Mesodermal cell (in vitro differentiated cells): Measurements from ENCODE around the gene SBDS.

ENCODE experiments used
- H3K27ac ChIP-seq: 2 replicates; pipeline ENCODE4 v1.7.0; 2013; ENCODE audit warnings: mild to moderate bottlenecking, low read depth, low read length, moderate library complexity; ENCODE audit not compliant: severe bottlenecking
- H3K36me3 ChIP-seq: 2 replicates; pipeline ENCODE4 v1.7.1; 2013; ENCODE audit warnings: mild to moderate bottlenecking, low read length, moderate library complexity; ENCODE audit not compliant: control insufficient read depth, insufficient read depth
- H3K4me1 ChIP-seq: one replicate; pipeline ENCODE4 v1.7.1; 2013; ENCODE audit warnings: mild to moderate bottlenecking, low read length; ENCODE audit not compliant: insufficient read depth, control insufficient read depth, poor library complexity, severe bottlenecking
- H3K4me3 ChIP-seq: 2 replicates; pipeline ENCODE4 v1.7.0; 2013; ENCODE audit warnings: low read length, control low read depth, mild to moderate bottlenecking; ENCODE audit not compliant: insufficient read depth, poor library complexity, severe bottlenecking; ENCODE audit errors: extremely low read depth
- H3K9me3 ChIP-seq: 2 replicates; pipeline ENCODE4 v1.7.1; 2013; ENCODE audit warnings: mild to moderate bottlenecking, low read length, moderate library complexity; ENCODE audit not compliant: control insufficient read depth
- WGBS, 2 experiments: methylation state at CpG; one replicate each; pipeline ENCODE4 v1.1.5; 2013; ENCODE audit warnings: missing lambda C conversion rate in 2 of 2; ENCODE audit not compliant: insufficient coverage in 2 of 2; 5-methylcytosine and 5-hydroxymethylcytosine counted together

The SBDS gene

DNA sequence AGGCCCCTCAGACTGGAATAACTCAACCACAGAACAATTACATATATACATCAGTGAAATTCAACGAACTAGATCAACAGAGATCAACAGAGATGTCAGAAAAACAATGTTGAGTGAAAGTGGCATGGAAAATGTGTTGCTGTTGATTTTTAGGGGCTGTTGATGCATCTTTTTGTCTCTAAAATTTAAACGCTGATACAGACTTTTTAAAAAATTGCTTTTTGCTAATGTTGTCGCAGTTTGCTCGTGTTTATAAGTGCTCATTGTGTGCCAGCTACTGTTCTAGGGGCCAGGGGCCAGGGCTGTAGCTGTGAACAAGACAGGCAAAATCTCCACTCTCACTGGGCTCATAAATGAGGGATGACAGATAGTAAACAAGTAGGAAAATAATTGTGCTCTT is 56.1 kb downstream of the SBDS start:
- Histone ChIP-seq H3K36me3 (peaks cover 61% of the 10 kb centered on the region), H3K27ac (no peak overlapping the region), H3K9me3 (no peaks in the 10 kb centered on the region), H3K4me1 (no peaks in the 10 kb centered on the region), H3K4me3 (no peak overlapping the region)
- 93 to 100% methylated on average over 2 to 4 of the region's 4 CpGs for WGBS, 2 experiments

DNA sequence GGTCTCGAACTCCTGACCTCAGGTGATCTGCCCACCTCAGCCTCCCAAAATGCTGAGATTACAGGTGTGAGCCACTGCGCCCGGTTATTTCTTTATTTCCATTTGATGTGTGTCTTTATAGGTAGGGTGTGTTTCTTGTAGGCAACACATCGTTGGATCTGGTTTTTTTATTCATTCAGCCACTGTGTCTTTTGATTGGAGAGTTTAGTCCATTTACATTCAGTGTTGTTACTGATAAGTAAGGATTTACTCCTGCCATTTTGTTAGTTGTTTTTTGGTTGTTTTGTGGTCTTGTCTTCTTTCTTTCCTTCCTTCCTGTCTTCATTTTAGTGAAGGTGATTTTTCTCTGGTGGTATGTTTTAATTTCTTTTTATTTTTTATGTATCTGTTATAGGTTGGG is 57.4 kb downstream of the SBDS start:
- no peak overlapping the region for H3K27ac ChIP-seq
- H3K4me3 ChIP-seq = no peak overlapping the region
- H3K36me3 ChIP-seq = peaks cover 47% of the 10 kb centered on the region
- no peaks in the 10 kb centered on the region for H3K4me1 ChIP-seq
- 94% methylated on average over 3 of the region's 4 CpGs; no CpG with 5 or more reads in 1 of the 2 experiments for WGBS, 2 experiments
- H3K9me3 ChIP-seq = no peaks in the 10 kb centered on the region
